Thoracic aorta (tissue), 2 donors: ENCODE data around the gene SGCD. TPM values are rescaled to one million over a fixed set of nuclear protein-coding genes. Genes with fewer than 3 reads are reported as not detected.

ENCODE experiments used
- ATAC-seq: fragments of 150-250 bp; one replicate; pipeline ENCODE4 v1.8.0; 2017; ENCODE audit warnings: low read depth; ENCODE audit not compliant: insufficient number of reproducible peaks, low FRiP score
- DNase-seq: peaks from one replicate; pipeline ENCODE4 v3.0.0-alpha.2; 2020; ENCODE audit warnings: low spot score
- H3K27ac ChIP-seq, 2 donors: fragments of 200-600 bp; sonication (generic); 1 replicate in 1 of 2; 2 replicates in 1 of 2; pipeline ENCODE4 v1.5.1; 2016; ENCODE audit warnings: mild to moderate bottlenecking in 2 of 2, moderate library complexity in 2 of 2
- H3K27me3 ChIP-seq: fragments of 200-600 bp; sonication (generic); replicated peaks from 2 replicates; pipeline ENCODE4 v1.6.0; 2016; ENCODE audit warnings: mild to moderate bottlenecking; ENCODE audit not compliant: insufficient read depth
- H3K36me3 ChIP-seq: fragments of 200-600 bp; sonication (generic); one replicate; pipeline ENCODE4 v1.5.1; 2016
- H3K4me1 ChIP-seq, 2 donors: fragments of 200-600 bp; sonication (generic); 1 replicate in 1 of 2; 2 replicates in 1 of 2; pipeline versions ENCODE4 v1.5.1 to v1.6.0; 2016; ENCODE audit warnings: low read depth in 2 of 2, mild to moderate bottlenecking in 1 of 2; ENCODE audit not compliant: control insufficient read depth in 1 of 2
- H3K4me3 ChIP-seq: fragments of 200-600 bp; sonication (generic); 2 replicates; pipeline ENCODE4 v1.5.1; 2016; ENCODE audit warnings: mild to moderate bottlenecking
- H3K9me3 ChIP-seq: fragments of 200-600 bp; sonication (generic); 2 replicates; pipeline ENCODE4 v1.5.1; 2016
- CTCF ChIP-seq: fragments of 200-600 bp; sonication (generic); IDR thresholded peaks from one replicate; pipeline ENCODE4 v1.5.1; 2019; ENCODE audit warnings: antibody characterized with exemption
- total RNA-seq, 2 donors: library from RNA; depleted of rRNA; stranded (reverse); fragments of >200 nt; gene quantifications; one replicate each; pipeline versions ENCODE4 v1.1.0 to v1.2.3, GENCODE V29; 2016

Gene SGCD
- total RNA-seq, 2 donors from 2014 or later, result 20.4 to 40.3 TPM

DNA sequence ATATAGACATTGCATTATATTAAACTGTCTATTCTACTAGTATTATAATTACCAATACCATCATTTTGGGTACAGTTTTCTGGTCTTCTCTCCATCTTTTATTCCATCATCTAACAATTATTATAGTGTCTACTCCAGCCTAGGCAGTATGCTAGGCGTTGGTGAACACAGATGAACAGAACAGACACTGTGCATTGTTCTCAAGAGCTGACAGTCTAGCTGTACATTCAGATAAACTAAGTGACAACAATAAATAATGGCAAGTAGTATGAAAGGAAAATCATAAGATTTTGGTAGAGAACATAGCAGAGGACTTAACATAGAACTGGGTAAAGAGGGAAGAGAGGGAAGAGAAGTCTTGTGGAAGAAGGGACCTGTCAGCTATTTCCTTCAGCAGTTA lies 12.5 kb upstream of the SGCD start:
- H3K27me3 ChIP-seq, result no peaks in the 10 kb centered on the region
- H3K4me1 ChIP-seq, result no peaks in the 10 kb centered on the region
- H3K27ac ChIP-seq, result no peak overlapping the region
- DNase-seq (no peak), ATAC-seq (no peak)
- H3K9me3 ChIP-seq, result no peaks in the 10 kb centered on the region
- no peak for TF ChIP-seq CTCF
- H3K36me3 ChIP-seq, result no peaks in the 10 kb centered on the region
- H3K4me3 ChIP-seq, result no peak overlapping the region

GRCh38 chr5:156322666-156323065 lies 4.3 kb upstream of the SGCD start:
- no peak for TF ChIP-seq CTCF
- H3K36me3 ChIP-seq, result no peaks in the 10 kb centered on the region
- H3K4me1 ChIP-seq, result peaks cover 5 to 19% of the 10 kb centered on the region in 2 donors
- no peaks in the 10 kb centered on the region for H3K27me3 ChIP-seq
- H3K27ac ChIP-seq, result no peak overlapping the region
- DNase-seq, result no peak
- no peak overlapping the region for H3K4me3 ChIP-seq
- no peaks in the 10 kb centered on the region for H3K9me3 ChIP-seq
- ATAC-seq, result no peak

GRCh38 chr5:156327296-156327695 lies 332 bp downstream of the SGCD start:
- Histone ChIP-seq H3K4me3 (peak overlapping the region; percentile 77), H3K27ac (peak overlapping the region; percentile 67 to 75), H3K27me3 (no peaks in the 10 kb centered on the region), H3K4me1 (peaks cover 5 to 28% of the 10 kb centered on the region in 2 donors), H3K9me3 (no peaks in the 10 kb centered on the region), H3K36me3 (no peaks in the 10 kb centered on the region)
- DNase-seq (no peak), ATAC-seq (no peak)
- TF ChIP-seq CTCF, result no peak

GRCh38 chr5:156328161-156328560 lies 1.2 kb downstream of the SGCD start:
- no peak for ATAC-seq
- no peak for DNase-seq
- no peaks in the 10 kb centered on the region for H3K9me3 ChIP-seq
- H3K27me3 ChIP-seq, result no peaks in the 10 kb centered on the region
- no peaks in the 10 kb centered on the region for H3K36me3 ChIP-seq
- TF ChIP-seq CTCF, result no peak
- H3K4me1 ChIP-seq, result peaks cover 5 to 28% of the 10 kb centered on the region in 2 donors
- H3K4me3 ChIP-seq, result peak overlapping the region; percentile 77
- peak overlapping the region; percentile 10 to 75 for H3K27ac ChIP-seq

- ATAC-seq, result no peak
- no peak for TF ChIP-seq CTCF
- H3K9me3 ChIP-seq, result no peaks in the 10 kb centered on the region
- H3K27me3 ChIP-seq, result no peaks in the 10 kb centered on the region
- no peaks in the 10 kb centered on the region for H3K36me3 ChIP-seq
- H3K4me1 ChIP-seq, result peaks cover 5 to 28% of the 10 kb centered on the region in 2 donors
- H3K27ac ChIP-seq, result peak overlapping the region; percentile 10 to 75
- no peak for DNase-seq
- H3K4me3 ChIP-seq, result peak overlapping the region; percentile 77
These were observed 1.8 kb downstream of the SGCD start for GRCh38 chr5:156328766-156329165.
